Nephron (organoid): Measurements from ENCODE around the gene TTF2.
"Not testable (repeated sequence)": the region's sequence is repeated elsewhere in the genome, so short reads cannot be mapped to it uniquely, and the experiment has no call there.

Experiments used
- H3K27ac Mint-ChIP-seq, 3 experiments: 2 replicates each; pipeline ENCODE4 v1.8.0; 2020; ENCODE audit warnings: mixed read lengths in 3 of 3, mild to moderate bottlenecking in 2 of 3, moderate library complexity in 1 of 3
- H3K27me3 Mint-ChIP-seq: 2 replicates; pipeline ENCODE4 v1.8.0; 2021; ENCODE audit warnings: low read depth, mild to moderate bottlenecking, moderate library complexity, mixed read lengths
- H3K36me3 Mint-ChIP-seq: 2 replicates; pipeline ENCODE4 v1.8.0; 2020; ENCODE audit warnings: low read depth, mixed read lengths
- H3K4me1 Mint-ChIP-seq: 2 replicates; pipeline ENCODE4 v1.8.0; 2020; ENCODE audit warnings: mixed read lengths
- H3K4me3 Mint-ChIP-seq, 3 experiments: 2 replicates each; pipeline ENCODE4 v1.8.0; 2020; ENCODE audit warnings: mild to moderate bottlenecking in 3 of 3, mixed read lengths in 3 of 3, moderate library complexity in 2 of 3
- H3K9me3 Mint-ChIP-seq: 2 replicates; pipeline ENCODE4 v1.8.0; 2020; ENCODE audit warnings: mixed read lengths
- CTCF ChIP-seq, 3 experiments: fragments of 200-600 bp; sonication (generic); IDR thresholded peaks; one replicate each; pipeline ENCODE4 v1.5.0; 2021; ENCODE audit warnings: antibody characterized with exemption in 3 of 3; ENCODE audit not compliant: unreplicated experiment in 3 of 3

TTF2 gene

GRCh38 chr1:117117697-117118096, 57.6 kb downstream of the TTF2 start:
- peaks cover 55% of the 10 kb centered on the region for H3K4me1 Mint-ChIP-seq
- H3K9me3 Mint-ChIP-seq, result no peaks in the 10 kb centered on the region
- peaks cover 5% of the 10 kb centered on the region for H3K27me3 Mint-ChIP-seq
- peak overlapping the region in 1 of 3 experiments; percentile 30 for H3K27ac Mint-ChIP-seq
- no peak for TF ChIP-seq CTCF (IDR thresholded peaks at IDR 0.05; ENCODE audit: unreplicated experiment in 3 of 3)
- H3K36me3 Mint-ChIP-seq, result peaks cover 35% of the 10 kb centered on the region
- peak overlapping the region in 2 of 3 experiments; percentile 41 to 95 for H3K4me3 Mint-ChIP-seq

GRCh38 chr1:117118137-117118536, 58.0 kb downstream of the TTF2 start:
- peaks cover 6% of the 10 kb centered on the region for H3K27me3 Mint-ChIP-seq
- H3K4me3 Mint-ChIP-seq, result peak overlapping the region in 2 of 3 experiments; percentile 41 to 95
- H3K27ac Mint-ChIP-seq, result peak overlapping the region in 1 of 3 experiments; percentile 30
- peaks cover 33% of the 10 kb centered on the region for H3K36me3 Mint-ChIP-seq
- H3K4me1 Mint-ChIP-seq, result peaks cover 59% of the 10 kb centered on the region
- no peak for TF ChIP-seq CTCF (IDR thresholded peaks at IDR 0.05; ENCODE audit: unreplicated experiment in 3 of 3)
- H3K9me3 Mint-ChIP-seq, result no peaks in the 10 kb centered on the region

- not testable (repeated sequence) for H3K9me3 Mint-ChIP-seq, H3K27me3 Mint-ChIP-seq
- H3K27ac Mint-ChIP-seq, result peak overlapping the region in 2 of 3 experiments; percentile 30 to 45
- peak overlapping the region in 2 of 3 experiments; percentile 52 to 95 for H3K4me3 Mint-ChIP-seq
- H3K36me3 Mint-ChIP-seq, result peaks cover 30% of the 10 kb centered on the region
- H3K4me1 Mint-ChIP-seq, result peaks cover 62% of the 10 kb centered on the region
Observed at GRCh38 chr1:117119144-117119543, 59.0 kb downstream of the TTF2 start.

GRCh38 chr1:117120774-117121588, 60.9 kb downstream of the TTF2 start:
- H3K36me3 Mint-ChIP-seq, result peaks cover 18% of the 10 kb centered on the region
- H3K27me3 Mint-ChIP-seq, result peaks cover 6% of the 10 kb centered on the region
- H3K9me3 Mint-ChIP-seq, result no peaks in the 10 kb centered on the region
- peak overlapping the region; percentile 90 to 95 (median 91) for H3K4me3 Mint-ChIP-seq
- H3K27ac Mint-ChIP-seq, result peak overlapping the region; percentile 94 to 98 (median 97)
- no peak for TF ChIP-seq CTCF (IDR thresholded peaks at IDR 0.05; ENCODE audit: unreplicated experiment in 3 of 3)
- peaks cover 49% of the 10 kb centered on the region for H3K4me1 Mint-ChIP-seq

GRCh38 chr1:117121589-117122329, 61.6 kb downstream of the TTF2 start, which contains the start of gene TRIM45:
TRIM45 (minus strand) TSS chr1:117121749; CDS start chr1:117121201, 548 bp downstream.
- peaks cover 13% of the 10 kb centered on the region for H3K36me3 Mint-ChIP-seq
- H3K9me3 Mint-ChIP-seq, result no peaks in the 10 kb centered on the region
- peak within 1 kb of the TSS; percentile 96 to 98 (median 97) for H3K27ac Mint-ChIP-seq
- peak within 1 kb of the TSS; percentile 90 to 95 (median 91) for H3K4me3 Mint-ChIP-seq
- H3K27me3 Mint-ChIP-seq, result peaks cover 4% of the 10 kb centered on the region
- peaks cover 46% of the 10 kb centered on the region for H3K4me1 Mint-ChIP-seq
- peak; percentile 69 to 88 (median 75) for TF ChIP-seq CTCF (IDR thresholded peaks at IDR 0.05; ENCODE audit: unreplicated experiment in 3 of 3)

- Mint-ChIP-seq H3K9me3 (no peaks in the 10 kb centered on the region), H3K36me3 (peaks cover 10% of the 10 kb centered on the region), H3K27ac (peak overlapping the region; percentile 96 to 98 (median 97)), H3K27me3 (peaks cover 3% of the 10 kb centered on the region), H3K4me3 (peak overlapping the region; percentile 90 to 95 (median 91)), H3K4me1 (peaks cover 44% of the 10 kb centered on the region)
- no peak for TF ChIP-seq CTCF (IDR thresholded peaks at IDR 0.05; ENCODE audit: unreplicated experiment in 3 of 3)
Observed at GRCh38 chr1:117122330-117123025, 62.4 kb downstream of the TTF2 start.
